OCI-LY1 (cell line): ENCODE results near the gene AMER3.

Experiments used
- H2AFZ ChIP-seq: fragments of 200-600 bp; sonication (generic), shearing (Covaris generic); 2 replicates; pipeline ENCODE4 v1.6.0; 2014; ENCODE audit warnings: antibody characterized with exemption, mild to moderate bottlenecking, low read length
- H3F3A ChIP-seq: fragments of 200-600 bp; sonication (generic), shearing (Covaris generic); 2 replicates; pipeline ENCODE4 v1.6.0; 2014; ENCODE audit warnings: mild to moderate bottlenecking, antibody characterized with exemption, low read length, moderate library complexity; ENCODE audit not compliant: insufficient read depth
- H3K27ac ChIP-seq: fragments of 200-600 bp; sonication (generic); 2 replicates; pipeline ENCODE4 v1.5.1; 2014; ENCODE audit warnings: low read length, mixed run types, mild to moderate bottlenecking, low read depth; ENCODE audit not compliant: poor library complexity, severe bottlenecking
- H3K27me3 ChIP-seq: fragments of 200-600 bp; sonication (generic); 2 replicates; pipeline ENCODE4 v1.6.0; 2014; ENCODE audit warnings: antibody characterized with exemption, mild to moderate bottlenecking, low read length, moderate library complexity; ENCODE audit not compliant: insufficient read depth
- H3K36me3 ChIP-seq: fragments of 200-600 bp; sonication (generic); 2 replicates; pipeline ENCODE4 v1.6.1; 2014; ENCODE audit warnings: mild to moderate bottlenecking, antibody characterized with exemption, low read length, moderate library complexity, mixed read lengths; ENCODE audit not compliant: insufficient read depth
- H3K4me1 ChIP-seq: fragments of 200-600 bp; sonication (generic); 2 replicates; pipeline ENCODE4 v1.5.1; 2014; ENCODE audit warnings: mild to moderate bottlenecking, low read length, moderate library complexity; ENCODE audit not compliant: insufficient read depth, severe bottlenecking
- H3K4me2 ChIP-seq: fragments of 200-600 bp; sonication (generic), shearing (Covaris generic); 2 replicates; pipeline ENCODE4 v1.6.1; 2014; ENCODE audit warnings: low read length
- H3K4me3 ChIP-seq: fragments of 200-600 bp; sonication (generic); 2 replicates; pipeline ENCODE4 v1.5.1; 2014; ENCODE audit warnings: low read length, low read depth, mild to moderate bottlenecking, mixed read lengths; ENCODE audit not compliant: poor library complexity, severe bottlenecking
- H3K79me2 ChIP-seq: fragments of 200-600 bp; shearing (Covaris generic); 2 replicates; pipeline ENCODE4 v1.6.1; 2016; ENCODE audit warnings: mixed run types, low read length, mixed read lengths; ENCODE audit not compliant: insufficient read depth
- H3K9ac ChIP-seq: fragments of 200-600 bp; sonication (generic), shearing (Covaris generic); 2 replicates; pipeline ENCODE4 v1.6.1; 2014; ENCODE audit warnings: mild to moderate bottlenecking, low read length, mixed read lengths
- H3K9me2 ChIP-seq: fragments of 200-600 bp; sonication (generic), shearing (Covaris generic); 2 replicates; pipeline ENCODE4 v1.6.1; 2014; ENCODE audit warnings: low read depth, mild to moderate bottlenecking, low read length, mixed read lengths
- H3K9me3 ChIP-seq: fragments of 200-600 bp; shearing (Covaris generic); 2 replicates; pipeline ENCODE4 v1.6.1; 2014; ENCODE audit warnings: low read length, mixed read lengths
- H4K20me1 ChIP-seq: fragments of 200-600 bp; sonication (generic), shearing (Covaris generic); 2 replicates; pipeline ENCODE4 v1.6.0; 2016; ENCODE audit warnings: mild to moderate bottlenecking, low read length; ENCODE audit not compliant: insufficient read depth
- EZH2 ChIP-seq: fragments of 200-600 bp; sonication (generic), shearing (Covaris generic); IDR thresholded peaks from 2 replicates; pipeline ENCODE4 v1.8.0; 2017; ENCODE audit warnings: borderline replicate concordance, mixed run types, mild to moderate bottlenecking, antibody characterized with exemption, low read length, moderate library complexity, mixed read lengths
- TF ChIP-seq, protein P1 (sequence below): fragments of 200-600 bp; sonication (generic), shearing (Covaris generic); IDR thresholded peaks from 2 replicates; pipeline ENCODE4 v1.5.1; 2017; ENCODE audit warnings: mild to moderate bottlenecking, antibody characterized with exemption, low read length, moderate library complexity, mixed read lengths

Gene AMER3

DNA sequence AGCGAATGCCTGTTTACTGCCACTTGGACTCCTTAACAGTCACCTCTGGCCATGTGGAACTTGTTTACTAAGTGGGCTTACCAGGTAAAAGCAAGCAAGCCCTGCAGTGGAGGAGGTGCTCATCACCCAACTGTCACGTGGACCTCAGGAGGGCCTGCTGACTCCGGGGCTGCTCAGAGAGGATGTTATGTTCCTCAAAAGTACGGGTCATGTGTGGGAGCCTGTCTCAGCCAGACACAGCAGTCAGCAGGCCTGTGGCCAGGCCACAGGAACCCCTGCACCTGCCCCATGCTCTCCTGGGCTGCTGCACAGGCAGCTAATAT, 36.2 kb downstream of the AMER3 start:
- Histone ChIP-seq H3K36me3 (no peaks in the 10 kb centered on the region), H4K20me1 (no peaks in the 10 kb centered on the region), H3K79me2 (no peaks in the 10 kb centered on the region), H3K27ac (no peak overlapping the region), H2AFZ (no peak overlapping the region), H3K4me3 (no peak overlapping the region), H3F3A (no peaks in the 10 kb centered on the region), H3K4me2 (no peak overlapping the region), H3K27me3 (no peaks in the 10 kb centered on the region; the same call in 1 of the 2 replicates), H3K9me3 (no peaks in the 10 kb centered on the region), H3K9me2 (no peaks in the 10 kb centered on the region), H3K4me1 (no peaks in the 10 kb centered on the region), H3K9ac (no peak overlapping the region)
- TF ChIP-seq EZH2 = no peak
- TF ChIP-seq, protein P1, sequence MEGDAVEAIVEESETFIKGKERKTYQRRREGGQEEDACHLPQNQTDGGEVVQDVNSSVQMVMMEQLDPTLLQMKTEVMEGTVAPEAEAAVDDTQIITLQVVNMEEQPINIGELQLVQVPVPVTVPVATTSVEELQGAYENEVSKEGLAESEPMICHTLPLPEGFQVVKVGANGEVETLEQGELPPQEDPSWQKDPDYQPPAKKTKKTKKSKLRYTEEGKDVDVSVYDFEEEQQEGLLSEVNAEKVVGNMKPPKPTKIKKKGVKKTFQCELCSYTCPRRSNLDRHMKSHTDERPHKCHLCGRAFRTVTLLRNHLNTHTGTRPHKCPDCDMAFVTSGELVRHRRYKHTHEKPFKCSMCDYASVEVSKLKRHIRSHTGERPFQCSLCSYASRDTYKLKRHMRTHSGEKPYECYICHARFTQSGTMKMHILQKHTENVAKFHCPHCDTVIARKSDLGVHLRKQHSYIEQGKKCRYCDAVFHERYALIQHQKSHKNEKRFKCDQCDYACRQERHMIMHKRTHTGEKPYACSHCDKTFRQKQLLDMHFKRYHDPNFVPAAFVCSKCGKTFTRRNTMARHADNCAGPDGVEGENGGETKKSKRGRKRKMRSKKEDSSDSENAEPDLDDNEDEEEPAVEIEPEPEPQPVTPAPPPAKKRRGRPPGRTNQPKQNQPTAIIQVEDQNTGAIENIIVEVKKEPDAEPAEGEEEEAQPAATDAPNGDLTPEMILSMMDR = no peak

DNA sequence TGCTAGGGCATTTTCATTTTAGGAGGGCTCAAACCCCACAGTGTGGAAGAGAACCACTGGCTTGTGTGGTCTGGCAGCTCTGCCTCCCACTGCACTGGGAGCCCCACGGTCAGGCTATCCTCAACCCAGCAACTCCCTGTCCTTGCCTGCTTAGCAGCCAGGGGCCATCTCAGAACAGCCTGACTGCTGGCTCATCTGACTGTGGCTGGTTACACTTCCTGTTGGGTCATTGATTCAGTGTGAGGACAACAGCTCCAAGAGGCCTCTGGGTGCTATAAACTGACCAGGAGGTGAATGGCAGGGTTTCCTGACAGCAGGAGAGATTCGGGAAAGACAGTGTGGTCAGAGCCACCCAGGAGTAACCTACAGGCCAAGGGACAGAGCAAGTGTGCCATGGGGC, 40.1 kb downstream of the AMER3 start:
- no peak overlapping the region for H3K4me2 ChIP-seq
- no peak overlapping the region for H3K27ac ChIP-seq
- no peaks in the 10 kb centered on the region for H4K20me1 ChIP-seq
- no peak overlapping the region for H2AFZ ChIP-seq
- H3K4me3 ChIP-seq = no peak overlapping the region
- H3K9ac ChIP-seq = no peak overlapping the region
- H3K27me3 ChIP-seq = no peaks in the 10 kb centered on the region
- H3K4me1 ChIP-seq = no peaks in the 10 kb centered on the region
- H3K9me2 ChIP-seq = no peaks in the 10 kb centered on the region
- TF ChIP-seq EZH2 = no peak
- TF ChIP-seq, protein P1 = no peak
- H3K9me3 ChIP-seq = no peaks in the 10 kb centered on the region
- H3K36me3 ChIP-seq = no peaks in the 10 kb centered on the region
- H3K79me2 ChIP-seq = no peaks in the 10 kb centered on the region
- no peaks in the 10 kb centered on the region for H3F3A ChIP-seq

DNA sequence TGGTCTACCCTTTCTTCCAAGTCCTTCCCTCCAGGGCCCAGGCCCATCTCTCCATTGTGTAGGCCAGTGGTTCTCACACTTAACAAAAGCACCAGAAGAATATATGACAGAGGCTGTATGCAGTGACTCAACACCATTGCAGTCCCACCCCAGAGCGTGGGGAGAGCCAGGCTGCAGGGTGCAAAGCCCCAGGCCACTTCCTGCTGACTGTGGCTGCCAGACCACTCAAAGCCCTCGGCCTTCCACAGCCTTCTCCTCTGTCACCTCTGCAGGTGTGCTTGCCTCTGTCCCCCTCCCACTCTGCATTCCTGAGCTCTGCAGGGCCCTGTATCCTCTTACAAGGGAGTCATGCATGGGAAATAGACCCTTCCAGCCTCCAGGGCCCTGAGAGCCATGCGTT, 41.0 kb downstream of the AMER3 start:
- H3K27me3 ChIP-seq = no peaks in the 10 kb centered on the region
- no peaks in the 10 kb centered on the region for H4K20me1 ChIP-seq
- no peak overlapping the region for H2AFZ ChIP-seq
- H3K36me3 ChIP-seq = no peaks in the 10 kb centered on the region
- TF ChIP-seq EZH2 = no peak
- TF ChIP-seq, protein P1 = no peak
- no peak overlapping the region for H3K4me2 ChIP-seq
- H3K79me2 ChIP-seq = no peaks in the 10 kb centered on the region
- H3K4me3 ChIP-seq = no peak overlapping the region
- H3K4me1 ChIP-seq = no peaks in the 10 kb centered on the region
- H3K9ac ChIP-seq = no peak overlapping the region
- H3F3A ChIP-seq = no peaks in the 10 kb centered on the region
- no peaks in the 10 kb centered on the region for H3K9me2 ChIP-seq
- no peak overlapping the region for H3K27ac ChIP-seq
- H3K9me3 ChIP-seq = no peaks in the 10 kb centered on the region
